ENCODE data around the gene SEC61A1.

The SEC61A1 gene

DNA sequence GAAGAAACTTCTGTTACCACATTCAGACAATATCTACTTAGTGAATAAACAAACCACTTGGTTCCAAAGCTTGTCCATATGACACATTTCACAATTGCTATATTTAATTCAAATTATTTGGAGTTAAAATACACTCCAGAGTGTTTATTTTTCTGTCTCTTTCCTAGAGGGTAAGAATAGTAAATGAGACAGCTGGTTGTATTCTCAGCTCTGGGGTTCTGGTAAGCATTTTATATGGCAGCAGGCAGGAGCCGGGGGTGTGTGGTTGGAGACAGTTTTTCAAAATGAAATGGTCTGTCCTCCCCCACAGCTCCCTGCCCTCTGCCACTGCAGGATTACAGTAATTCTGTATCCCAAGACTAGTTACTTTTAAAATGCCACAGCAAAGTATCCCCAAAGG is 10.9 kb upstream of the SEC61A1 start:
- H3K27ac Mint-ChIP-seq, result no peak overlapping the region
- H3K27me3 Mint-ChIP-seq, result peaks cover 6% of the 10 kb centered on the region
- H3K36me3 Mint-ChIP-seq, result no peaks in the 10 kb centered on the region
- H3K9me3 Mint-ChIP-seq (ENCODE audit: low read depth), result no peaks in the 10 kb centered on the region
- no peak overlapping the region for H3K4me3 Mint-ChIP-seq
- no peaks in the 10 kb centered on the region for H3K4me1 Mint-ChIP-seq (ENCODE audit: low read depth)

GRCh38 chr3:128050597-128050996 is 1.6 kb upstream of the SEC61A1 start:
- no peak overlapping the region for H3K27ac Mint-ChIP-seq
- peaks cover 8% of the 10 kb centered on the region for H3K36me3 Mint-ChIP-seq
- no peaks in the 10 kb centered on the region for H3K9me3 Mint-ChIP-seq (ENCODE audit: low read depth)
- H3K27me3 Mint-ChIP-seq, result peaks cover 1% of the 10 kb centered on the region
- peaks cover 38% of the 10 kb centered on the region for H3K4me1 Mint-ChIP-seq (ENCODE audit: low read depth)
- no peak overlapping the region for H3K4me3 Mint-ChIP-seq

GRCh38 chr3:128051459-128051836 is 789 bp upstream of the SEC61A1 start:
- Mint-ChIP-seq H3K4me1 (ENCODE audit: low read depth) (peaks cover 44% of the 10 kb centered on the region), H3K4me3 (peak overlapping the region; percentile 96), H3K36me3 (peaks cover 8% of the 10 kb centered on the region), H3K9me3 (ENCODE audit: low read depth) (no peaks in the 10 kb centered on the region), H3K27ac (peak overlapping the region; percentile 93), H3K27me3 (no peaks in the 10 kb centered on the region)

- peaks cover 8% of the 10 kb centered on the region for H3K36me3 Mint-ChIP-seq
Observed at GRCh38 chr3:128052595-128053351, 536 bp downstream of the SEC61A1 start.

GRCh38 chr3:128053614-128054013 is 1.4 kb downstream of the SEC61A1 start:
- Mint-ChIP-seq H3K9me3 (ENCODE audit: low read depth) (no peaks in the 10 kb centered on the region), H3K36me3 (peaks cover 8% of the 10 kb centered on the region), H3K4me3 (peak overlapping the region; percentile 100), H3K27ac (peak overlapping the region; percentile 97), H3K4me1 (ENCODE audit: low read depth) (peaks cover 49% of the 10 kb centered on the region), H3K27me3 (no peaks in the 10 kb centered on the region)

More at GRCh38 chr3:128052595-128053351, 536 bp downstream of the SEC61A1 start:
- H3K27me3 Mint-ChIP-seq, result no peaks in the 10 kb centered on the region
- H3K9me3 Mint-ChIP-seq (ENCODE audit: low read depth), result no peaks in the 10 kb centered on the region
- peak overlapping the region; percentile 100 for H3K4me3 Mint-ChIP-seq
- H3K4me1 Mint-ChIP-seq (ENCODE audit: low read depth), result peaks cover 48% of the 10 kb centered on the region
- peak overlapping the region; percentile 97 for H3K27ac Mint-ChIP-seq

- peak overlapping the region; percentile 100 for H3K4me3 Mint-ChIP-seq
- peaks cover 49% of the 10 kb centered on the region for H3K4me1 Mint-ChIP-seq (ENCODE audit: low read depth)
- no peaks in the 10 kb centered on the region for H3K27me3 Mint-ChIP-seq
- H3K36me3 Mint-ChIP-seq, result peaks cover 8% of the 10 kb centered on the region
- peak overlapping the region; percentile 97 for H3K27ac Mint-ChIP-seq
- H3K9me3 Mint-ChIP-seq (ENCODE audit: low read depth), result no peaks in the 10 kb centered on the region
Observed at GRCh38 chr3:128054367-128054766, 2.1 kb downstream of the SEC61A1 start.

DNA sequence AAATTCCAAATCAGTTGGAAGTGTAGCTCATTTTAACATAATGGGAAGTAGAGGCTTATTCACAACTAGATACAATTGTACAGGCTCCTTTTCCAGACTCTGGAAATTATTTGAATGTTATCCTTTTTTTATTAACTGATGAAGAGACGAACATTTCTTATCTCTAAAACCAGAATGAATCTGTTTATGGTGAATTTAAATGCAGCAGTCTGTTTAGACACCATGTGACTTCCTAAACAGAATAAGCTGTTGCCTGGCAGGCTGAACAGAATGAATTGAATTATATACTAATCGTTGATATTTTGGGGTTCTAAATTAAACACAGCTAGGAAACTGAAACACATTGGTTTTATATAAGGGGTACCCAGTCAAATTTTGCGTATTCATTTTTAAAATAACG is 4.0 kb downstream of the SEC61A1 start:
- no peak overlapping the region for H3K27ac Mint-ChIP-seq
- no peak overlapping the region for H3K4me3 Mint-ChIP-seq
- H3K27me3 Mint-ChIP-seq, result no peaks in the 10 kb centered on the region
- peaks cover 45% of the 10 kb centered on the region for H3K4me1 Mint-ChIP-seq (ENCODE audit: low read depth)
- H3K36me3 Mint-ChIP-seq, result peaks cover 12% of the 10 kb centered on the region
- no peaks in the 10 kb centered on the region for H3K9me3 Mint-ChIP-seq (ENCODE audit: low read depth)

DNA sequence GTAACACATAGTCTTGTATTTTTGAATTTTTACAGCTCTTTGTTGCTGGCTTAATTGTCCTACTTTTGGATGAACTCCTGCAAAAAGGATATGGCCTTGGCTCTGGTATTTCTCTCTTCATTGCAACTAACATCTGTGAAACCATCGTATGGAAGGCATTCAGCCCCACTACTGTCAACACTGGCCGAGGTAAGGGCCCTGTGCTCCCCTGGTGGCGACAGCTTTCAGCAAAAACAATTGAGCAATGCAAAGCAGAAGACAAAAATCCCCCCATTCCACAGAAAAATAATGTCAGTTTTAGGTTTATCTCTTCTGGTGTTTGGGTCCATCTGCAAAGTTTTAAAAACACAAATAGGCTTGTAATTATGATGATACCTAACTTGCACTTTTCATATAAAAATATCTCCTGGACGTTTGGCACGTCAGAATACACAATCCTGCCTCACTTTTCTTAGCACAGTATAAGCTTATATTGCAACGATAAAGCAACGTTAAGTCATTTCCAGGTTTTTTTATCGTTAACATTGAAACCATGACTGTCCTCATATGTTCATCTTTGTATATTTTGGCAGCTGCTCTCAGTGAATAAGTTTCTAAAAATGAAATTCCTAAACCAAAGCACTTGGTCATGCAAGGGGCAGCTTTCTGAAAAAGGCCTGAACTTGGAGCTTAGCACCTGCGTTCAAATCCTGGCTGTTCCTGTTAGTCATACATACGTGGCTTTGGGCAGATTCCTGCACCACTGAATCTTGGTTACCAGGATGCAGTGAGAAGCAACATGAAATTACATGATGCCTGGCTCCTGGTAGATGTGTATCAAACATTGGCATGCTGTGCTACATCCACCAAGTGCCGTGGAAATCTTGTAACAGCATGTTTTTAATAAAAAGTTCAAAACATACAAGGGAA is 8.5 kb downstream of the SEC61A1 start:
- Mint-ChIP-seq H3K4me1 (ENCODE audit: low read depth) (peaks cover 10% of the 10 kb centered on the region), H3K9me3 (ENCODE audit: low read depth) (no peaks in the 10 kb centered on the region), H3K27ac (no peak overlapping the region), H3K36me3 (peaks cover 12% of the 10 kb centered on the region), H3K4me3 (no peak overlapping the region), H3K27me3 (no peaks in the 10 kb centered on the region)

- H3K36me3 Mint-ChIP-seq, result peaks cover 13% of the 10 kb centered on the region
- H3K27ac Mint-ChIP-seq, result peak overlapping the region; percentile 55
- no peaks in the 10 kb centered on the region for H3K9me3 Mint-ChIP-seq (ENCODE audit: low read depth)
- no peaks in the 10 kb centered on the region for H3K27me3 Mint-ChIP-seq
- H3K4me1 Mint-ChIP-seq (ENCODE audit: low read depth), result peaks cover 2% of the 10 kb centered on the region
- no peak overlapping the region for H3K4me3 Mint-ChIP-seq
Observed at GRCh38 chr3:128062033-128062745, 10.0 kb downstream of the SEC61A1 start.

DNA sequence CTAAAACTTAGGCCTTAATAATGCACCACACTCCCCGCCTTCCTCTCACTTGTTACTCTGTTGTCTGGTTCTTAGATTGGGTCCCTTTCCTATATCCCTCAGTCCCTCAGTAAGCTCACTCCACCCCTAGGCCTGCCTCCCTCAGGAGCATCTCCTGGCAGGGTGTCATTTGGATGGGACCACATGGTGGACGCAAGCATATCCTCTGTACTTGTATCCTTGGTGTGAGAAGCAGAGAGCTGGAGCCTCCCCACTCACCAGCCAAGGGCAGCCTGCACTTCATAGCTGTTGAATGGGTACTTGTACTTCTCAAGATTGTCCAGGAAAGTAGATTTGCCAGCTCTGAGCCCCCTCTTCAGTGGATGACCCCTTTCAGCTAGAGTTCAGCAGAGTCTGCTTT is 11.6 kb downstream of the SEC61A1 start:
- H3K27me3 Mint-ChIP-seq, result no peaks in the 10 kb centered on the region
- H3K36me3 Mint-ChIP-seq, result peaks cover 17% of the 10 kb centered on the region
- H3K27ac Mint-ChIP-seq, result no peak overlapping the region
- H3K4me3 Mint-ChIP-seq, result no peak overlapping the region
- H3K4me1 Mint-ChIP-seq (ENCODE audit: low read depth), result peaks cover 1% of the 10 kb centered on the region
- H3K9me3 Mint-ChIP-seq (ENCODE audit: low read depth), result no peaks in the 10 kb centered on the region

GRCh38 chr3:128064962-128065361 is 12.7 kb downstream of the SEC61A1 start:
- H3K36me3 Mint-ChIP-seq, result peaks cover 14% of the 10 kb centered on the region
- H3K27me3 Mint-ChIP-seq, result no peaks in the 10 kb centered on the region
- H3K27ac Mint-ChIP-seq, result peak overlapping the region; percentile 1
- H3K4me3 Mint-ChIP-seq, result no peak overlapping the region
- no peaks in the 10 kb centered on the region for H3K9me3 Mint-ChIP-seq (ENCODE audit: low read depth)
- peaks cover 1% of the 10 kb centered on the region for H3K4me1 Mint-ChIP-seq (ENCODE audit: low read depth)

- Mint-ChIP-seq H3K27ac (no peak overlapping the region), H3K27me3 (no peaks in the 10 kb centered on the region), H3K9me3 (ENCODE audit: low read depth) (no peaks in the 10 kb centered on the region), H3K4me1 (ENCODE audit: low read depth) (peaks cover 1% of the 10 kb centered on the region), H3K4me3 (no peak overlapping the region), H3K36me3 (peaks cover 14% of the 10 kb centered on the region)
Observed at GRCh38 chr3:128066114-128066513, 13.9 kb downstream of the SEC61A1 start.

DNA sequence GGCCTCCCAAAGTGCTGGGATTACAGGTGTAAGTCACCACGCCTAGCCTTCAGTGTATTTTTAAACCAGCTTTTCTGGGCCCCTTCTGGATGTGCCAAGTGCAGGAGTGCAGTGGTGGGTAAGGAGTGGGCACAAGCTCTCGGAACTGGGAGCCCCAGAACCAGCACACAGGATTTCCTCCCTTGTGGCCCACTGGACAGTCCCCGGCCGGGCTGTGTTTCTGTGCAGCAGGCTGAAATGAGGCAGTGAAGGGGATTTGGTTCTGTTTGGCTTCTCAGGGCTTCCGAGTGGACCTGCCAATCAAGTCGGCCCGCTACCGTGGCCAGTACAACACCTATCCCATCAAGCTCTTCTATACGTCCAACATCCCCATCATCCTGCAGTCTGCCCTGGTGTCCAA is 14.4 kb downstream of the SEC61A1 start:
- H3K4me1 Mint-ChIP-seq (ENCODE audit: low read depth), result peaks cover 1% of the 10 kb centered on the region
- no peak overlapping the region for H3K4me3 Mint-ChIP-seq
- H3K27me3 Mint-ChIP-seq, result no peaks in the 10 kb centered on the region
- no peaks in the 10 kb centered on the region for H3K9me3 Mint-ChIP-seq (ENCODE audit: low read depth)
- H3K36me3 Mint-ChIP-seq, result peaks cover 14% of the 10 kb centered on the region
- no peak overlapping the region for H3K27ac Mint-ChIP-seq

DNA sequence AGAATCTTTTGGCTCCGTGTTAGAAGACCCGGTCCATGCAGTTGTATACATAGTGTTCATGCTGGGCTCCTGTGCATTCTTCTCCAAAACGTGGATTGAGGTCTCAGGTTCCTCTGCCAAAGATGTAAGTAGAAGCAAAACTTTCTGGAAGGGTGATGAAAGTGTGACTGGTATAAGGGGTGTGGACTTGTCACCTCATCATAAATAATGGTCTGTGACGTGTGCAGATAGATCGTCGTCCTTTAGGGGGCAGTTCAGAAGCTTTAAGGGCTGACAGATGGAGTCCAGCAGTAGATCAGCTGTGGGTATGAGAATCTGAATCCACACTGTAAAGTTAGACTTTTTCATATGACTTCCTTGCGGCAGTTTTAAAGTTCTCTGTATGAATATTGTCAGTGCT is 15.3 kb downstream of the SEC61A1 start:
- H3K27ac Mint-ChIP-seq, result no peak overlapping the region
- H3K9me3 Mint-ChIP-seq (ENCODE audit: low read depth), result no peaks in the 10 kb centered on the region
- no peaks in the 10 kb centered on the region for H3K27me3 Mint-ChIP-seq
- no peak overlapping the region for H3K4me3 Mint-ChIP-seq
- H3K4me1 Mint-ChIP-seq (ENCODE audit: low read depth), result peaks cover 1% of the 10 kb centered on the region
- H3K36me3 Mint-ChIP-seq, result peaks cover 14% of the 10 kb centered on the region

DNA sequence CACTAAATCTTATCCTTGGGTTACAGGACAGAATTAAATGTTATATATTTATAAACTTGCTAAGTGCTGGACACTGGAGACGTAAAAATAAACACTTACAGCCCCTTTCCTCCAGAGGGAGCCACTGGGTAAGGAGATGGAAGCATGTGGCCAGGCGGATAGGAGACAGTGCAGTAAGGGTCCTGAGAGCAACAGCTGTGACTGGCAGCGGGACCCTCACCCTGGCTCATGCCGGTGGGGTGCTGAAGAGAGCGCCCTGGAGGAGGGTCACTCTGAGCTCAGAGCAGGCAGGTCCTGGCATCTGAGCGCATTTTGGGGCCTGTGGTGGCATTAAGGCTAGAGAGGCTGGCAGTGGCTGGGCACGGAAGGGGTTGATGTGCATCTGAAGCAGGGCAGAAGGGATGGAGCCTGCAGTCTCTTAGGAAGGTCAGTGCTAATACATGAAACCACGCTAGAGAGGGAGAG is 16.0 kb downstream of the SEC61A1 start:
- Mint-ChIP-seq H3K27ac (peak overlapping the region; percentile 47), H3K27me3 (no peaks in the 10 kb centered on the region), H3K36me3 (peaks cover 14% of the 10 kb centered on the region), H3K4me3 (no peak overlapping the region), H3K9me3 (ENCODE audit: low read depth) (no peaks in the 10 kb centered on the region), H3K4me1 (ENCODE audit: low read depth) (peaks cover 1% of the 10 kb centered on the region)

All from activated naive CD8-positive, alpha-beta T cell (primary cell).